ENCODE data around the gene ANO2.

ANO2 gene

GRCh38 chr12:5514545-5514944 lies 430.5 kb downstream of the ANO2 start:
- H3K9me3 Mint-ChIP-seq = no peaks in the 10 kb centered on the region
- no peak overlapping the region for H3K27ac Mint-ChIP-seq
- H3K4me3 Mint-ChIP-seq = no peak overlapping the region
- H3K36me3 Mint-ChIP-seq (ENCODE audit: low read depth) = no peaks in the 10 kb centered on the region
- H3K27me3 Mint-ChIP-seq (ENCODE audit: low read depth) = no peaks in the 10 kb centered on the region
- H3K4me1 Mint-ChIP-seq (ENCODE audit: low read depth) = no peaks in the 10 kb centered on the region
- no peak for DNase-seq (ENCODE audit: low spot score)

GRCh38 chr12:5514016-5514415 lies 431.0 kb downstream of the ANO2 start:
- Mint-ChIP-seq H3K27me3 (ENCODE audit: low read depth) (no peaks in the 10 kb centered on the region), H3K36me3 (ENCODE audit: low read depth) (no peaks in the 10 kb centered on the region), H3K27ac (no peak overlapping the region), H3K9me3 (no peaks in the 10 kb centered on the region), H3K4me1 (ENCODE audit: low read depth) (no peaks in the 10 kb centered on the region), H3K4me3 (no peak overlapping the region)
- DNase-seq (ENCODE audit: low spot score) = no peak

- Mint-ChIP-seq H3K27ac (no peak overlapping the region), H3K9me3 (no peaks in the 10 kb centered on the region), H3K4me3 (no peak overlapping the region), H3K36me3 (ENCODE audit: low read depth) (no peaks in the 10 kb centered on the region), H3K4me1 (ENCODE audit: low read depth) (no peaks in the 10 kb centered on the region), H3K27me3 (ENCODE audit: low read depth) (no peaks in the 10 kb centered on the region)
- no peak for DNase-seq (ENCODE audit: low spot score)
Observed at GRCh38 chr12:5513406-5513805, 431.7 kb downstream of the ANO2 start.
